LoVo (cell line): ENCODE measurements around the gene HIRA.
"Not testable (repeated sequence)": the region's sequence is repeated elsewhere in the genome, so short reads cannot be mapped to it uniquely, and the experiment has no call there.

Experiments used
- DNase-seq: peaks from one replicate; pipeline ENCODE4 v3.0.0-alpha.2; 2016; ENCODE audit warnings: low spot score

Gene HIRA

GRCh38 chr22:19443544-19444211, 12.1 kb upstream of the HIRA start:
- DNase-seq: no peak

GRCh38 chr22:19442166-19442565, 10.6 kb upstream of the HIRA start:
- DNase-seq: no peak

- no peak for DNase-seq
Measured at GRCh38 chr22:19440411-19441195, 9.1 kb upstream of the HIRA start.

GRCh38 chr22:19438298-19438697, 6.8 kb upstream of the HIRA start:
- no peak for DNase-seq

- DNase-seq: not testable (repeated sequence)
Measured at GRCh38 chr22:19436444-19437161, 5.1 kb upstream of the HIRA start.

- no peak for DNase-seq
Measured at GRCh38 chr22:19434829-19435580, 3.5 kb upstream of the HIRA start.

GRCh38 chr22:19434401-19434800, 2.9 kb upstream of the HIRA start:
- DNase-seq: no peak

GRCh38 chr22:19432133-19432851, 759 bp upstream of the HIRA start, which contains the start of gene MRPL40:
TSS of gene MRPL40 (plus strand) at chr22:19432545. CDS start at chr22:19432555, 10 bp downstream.
- peak; percentile 94 for DNase-seq

- peak; percentile 38 for DNase-seq
Measured at GRCh38 chr22:19430890-19431541, 517 bp downstream of the HIRA start.

GRCh38 chr22:19429950-19430889, 1.3 kb downstream of the HIRA start:
- peak; percentile 3 for DNase-seq

GRCh38 chr22:19424186-19424500, 7.4 kb downstream of the HIRA start:
- no peak for DNase-seq

GRCh38 chr22:19422440-19423301, 8.9 kb downstream of the HIRA start:
- no peak for DNase-seq

GRCh38 chr22:19420321-19420720, 11.2 kb downstream of the HIRA start:
- DNase-seq: no peak

GRCh38 chr22:19419464-19420178, 11.9 kb downstream of the HIRA start:
- no peak for DNase-seq

GRCh38 chr22:19419086-19419463, 12.5 kb downstream of the HIRA start:
- DNase-seq: no peak

GRCh38 chr22:19412923-19413322, 18.6 kb downstream of the HIRA start:
- DNase-seq: no peak

GRCh38 chr22:19412478-19412877, 19.1 kb downstream of the HIRA start:
- no peak for DNase-seq

- no peak for DNase-seq
Measured at GRCh38 chr22:19411690-19412045, 19.9 kb downstream of the HIRA start.
